OCI-LY1 (cell line): ENCODE data around the gene CEP63.

Experiments used
- H2AFZ ChIP-seq: fragments of 200-600 bp; sonication (generic), shearing (Covaris generic); 2 replicates; pipeline ENCODE4 v1.6.0; 2014; ENCODE audit warnings: antibody characterized with exemption, mild to moderate bottlenecking, low read length
- H3F3A ChIP-seq: fragments of 200-600 bp; sonication (generic), shearing (Covaris generic); 2 replicates; pipeline ENCODE4 v1.6.0; 2014; ENCODE audit warnings: mild to moderate bottlenecking, antibody characterized with exemption, low read length, moderate library complexity; ENCODE audit not compliant: insufficient read depth
- H3K27ac ChIP-seq: fragments of 200-600 bp; sonication (generic); 2 replicates; pipeline ENCODE4 v1.5.1; 2014; ENCODE audit warnings: low read length, mixed run types, mild to moderate bottlenecking, low read depth; ENCODE audit not compliant: poor library complexity, severe bottlenecking
- H3K27me3 ChIP-seq: fragments of 200-600 bp; sonication (generic); 2 replicates; pipeline ENCODE4 v1.6.0; 2014; ENCODE audit warnings: antibody characterized with exemption, mild to moderate bottlenecking, low read length, moderate library complexity; ENCODE audit not compliant: insufficient read depth
- H3K36me3 ChIP-seq: fragments of 200-600 bp; sonication (generic); 2 replicates; pipeline ENCODE4 v1.6.1; 2014; ENCODE audit warnings: mild to moderate bottlenecking, antibody characterized with exemption, low read length, moderate library complexity, mixed read lengths; ENCODE audit not compliant: insufficient read depth
- H3K4me1 ChIP-seq: fragments of 200-600 bp; sonication (generic); 2 replicates; pipeline ENCODE4 v1.5.1; 2014; ENCODE audit warnings: mild to moderate bottlenecking, low read length, moderate library complexity; ENCODE audit not compliant: insufficient read depth, severe bottlenecking
- H3K4me2 ChIP-seq: fragments of 200-600 bp; sonication (generic), shearing (Covaris generic); 2 replicates; pipeline ENCODE4 v1.6.1; 2014; ENCODE audit warnings: low read length
- H3K4me3 ChIP-seq: fragments of 200-600 bp; sonication (generic); 2 replicates; pipeline ENCODE4 v1.5.1; 2014; ENCODE audit warnings: low read length, low read depth, mild to moderate bottlenecking, mixed read lengths; ENCODE audit not compliant: poor library complexity, severe bottlenecking
- H3K79me2 ChIP-seq: fragments of 200-600 bp; shearing (Covaris generic); 2 replicates; pipeline ENCODE4 v1.6.1; 2016; ENCODE audit warnings: mixed run types, low read length, mixed read lengths; ENCODE audit not compliant: insufficient read depth
- H3K9ac ChIP-seq: fragments of 200-600 bp; sonication (generic), shearing (Covaris generic); 2 replicates; pipeline ENCODE4 v1.6.1; 2014; ENCODE audit warnings: mild to moderate bottlenecking, low read length, mixed read lengths
- H3K9me2 ChIP-seq: fragments of 200-600 bp; sonication (generic), shearing (Covaris generic); 2 replicates; pipeline ENCODE4 v1.6.1; 2014; ENCODE audit warnings: low read depth, mild to moderate bottlenecking, low read length, mixed read lengths
- H3K9me3 ChIP-seq: fragments of 200-600 bp; shearing (Covaris generic); 2 replicates; pipeline ENCODE4 v1.6.1; 2014; ENCODE audit warnings: low read length, mixed read lengths
- H4K20me1 ChIP-seq: fragments of 200-600 bp; sonication (generic), shearing (Covaris generic); 2 replicates; pipeline ENCODE4 v1.6.0; 2016; ENCODE audit warnings: mild to moderate bottlenecking, low read length; ENCODE audit not compliant: insufficient read depth
- EZH2 ChIP-seq: fragments of 200-600 bp; sonication (generic), shearing (Covaris generic); IDR thresholded peaks from 2 replicates; pipeline ENCODE4 v1.8.0; 2017; ENCODE audit warnings: borderline replicate concordance, mixed run types, mild to moderate bottlenecking, antibody characterized with exemption, low read length, moderate library complexity, mixed read lengths
- TF ChIP-seq, protein P1 (sequence below): fragments of 200-600 bp; sonication (generic), shearing (Covaris generic); IDR thresholded peaks from 2 replicates; pipeline ENCODE4 v1.5.1; 2017; ENCODE audit warnings: mild to moderate bottlenecking, antibody characterized with exemption, low read length, moderate library complexity, mixed read lengths

CEP63 gene

GRCh38 chr3:134481166-134481565 is 4.7 kb upstream of the CEP63 start:
- no peak overlapping the region for H2AFZ ChIP-seq
- no peak overlapping the region for H3K4me2 ChIP-seq
- H3K4me3 ChIP-seq, result no peak overlapping the region
- TF ChIP-seq, protein P1, sequence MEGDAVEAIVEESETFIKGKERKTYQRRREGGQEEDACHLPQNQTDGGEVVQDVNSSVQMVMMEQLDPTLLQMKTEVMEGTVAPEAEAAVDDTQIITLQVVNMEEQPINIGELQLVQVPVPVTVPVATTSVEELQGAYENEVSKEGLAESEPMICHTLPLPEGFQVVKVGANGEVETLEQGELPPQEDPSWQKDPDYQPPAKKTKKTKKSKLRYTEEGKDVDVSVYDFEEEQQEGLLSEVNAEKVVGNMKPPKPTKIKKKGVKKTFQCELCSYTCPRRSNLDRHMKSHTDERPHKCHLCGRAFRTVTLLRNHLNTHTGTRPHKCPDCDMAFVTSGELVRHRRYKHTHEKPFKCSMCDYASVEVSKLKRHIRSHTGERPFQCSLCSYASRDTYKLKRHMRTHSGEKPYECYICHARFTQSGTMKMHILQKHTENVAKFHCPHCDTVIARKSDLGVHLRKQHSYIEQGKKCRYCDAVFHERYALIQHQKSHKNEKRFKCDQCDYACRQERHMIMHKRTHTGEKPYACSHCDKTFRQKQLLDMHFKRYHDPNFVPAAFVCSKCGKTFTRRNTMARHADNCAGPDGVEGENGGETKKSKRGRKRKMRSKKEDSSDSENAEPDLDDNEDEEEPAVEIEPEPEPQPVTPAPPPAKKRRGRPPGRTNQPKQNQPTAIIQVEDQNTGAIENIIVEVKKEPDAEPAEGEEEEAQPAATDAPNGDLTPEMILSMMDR, result no peak
- no peak for TF ChIP-seq EZH2
- no peaks in the 10 kb centered on the region for H3K9me2 ChIP-seq
- H3K27me3 ChIP-seq, result no peaks in the 10 kb centered on the region
- H3K9me3 ChIP-seq, result no peaks in the 10 kb centered on the region
- peaks cover 22% of the 10 kb centered on the region for H3K79me2 ChIP-seq
- peaks cover 18% of the 10 kb centered on the region for H3K4me1 ChIP-seq
- H3K36me3 ChIP-seq, result peaks cover 76% of the 10 kb centered on the region
- H3F3A ChIP-seq, result no peaks in the 10 kb centered on the region
- H3K27ac ChIP-seq, result no peak overlapping the region
- H4K20me1 ChIP-seq, result no peaks in the 10 kb centered on the region
- no peak overlapping the region for H3K9ac ChIP-seq

- H3K36me3 ChIP-seq, result peaks cover 61% of the 10 kb centered on the region
- H4K20me1 ChIP-seq, result no peaks in the 10 kb centered on the region
- H3F3A ChIP-seq, result no peaks in the 10 kb centered on the region
- no peak overlapping the region for H2AFZ ChIP-seq
- no peaks in the 10 kb centered on the region for H3K27me3 ChIP-seq
- no peaks in the 10 kb centered on the region for H3K9me2 ChIP-seq
- no peak overlapping the region; the same call in 1 of the 2 replicates for H3K9ac ChIP-seq
- H3K4me2 ChIP-seq, result peak overlapping the region; percentile 82; the same call in 1 of the 2 replicates
- no peaks in the 10 kb centered on the region for H3K9me3 ChIP-seq
- peaks cover 34% of the 10 kb centered on the region for H3K79me2 ChIP-seq
- TF ChIP-seq, protein P1, result no peak
- no peak for TF ChIP-seq EZH2
- H3K4me1 ChIP-seq, result peaks cover 28% of the 10 kb centered on the region
- H3K27ac ChIP-seq, result no peak overlapping the region
- H3K4me3 ChIP-seq, result no peak overlapping the region
Observed at GRCh38 chr3:134482622-134483021, 3.2 kb upstream of the CEP63 start.

GRCh38 chr3:134483195-134483900 is 2.5 kb upstream of the CEP63 start:
- H3K27ac ChIP-seq, result no peak overlapping the region
- H3K4me1 ChIP-seq, result peaks cover 35% of the 10 kb centered on the region
- H3K9me3 ChIP-seq, result no peaks in the 10 kb centered on the region
- no peaks in the 10 kb centered on the region for H3F3A ChIP-seq
- H2AFZ ChIP-seq, result no peak overlapping the region
- H3K27me3 ChIP-seq, result no peaks in the 10 kb centered on the region
- no peaks in the 10 kb centered on the region for H3K9me2 ChIP-seq
- H4K20me1 ChIP-seq, result no peaks in the 10 kb centered on the region
- H3K79me2 ChIP-seq, result peaks cover 34% of the 10 kb centered on the region
- H3K36me3 ChIP-seq, result peaks cover 54% of the 10 kb centered on the region
- peak overlapping the region; percentile 2; the same call in 1 of the 2 replicates for H3K9ac ChIP-seq
- peak overlapping the region; percentile 82 for H3K4me2 ChIP-seq
- H3K4me3 ChIP-seq, result peak overlapping the region; percentile 81
- TF ChIP-seq EZH2, result no peak
- TF ChIP-seq, protein P1, result no peak
